ENCODE data around the gene DCT.

Gene DCT

GRCh38 chr13:94413598-94413944 lies 65.9 kb downstream of the DCT start:
- H3K27ac Mint-ChIP-seq (ENCODE audit: low read depth): no peak overlapping the region
- peaks cover 5% of the 10 kb centered on the region for H3K9me3 Mint-ChIP-seq
- no peak overlapping the region for H3K4me3 Mint-ChIP-seq
- no peaks in the 10 kb centered on the region for H3K4me1 Mint-ChIP-seq
- DNase-seq (ENCODE audit: low spot score in 2 of 2) (no peak), ATAC-seq (replicated peaks; ENCODE audit: extremely low read depth, poor library complexity, severe bottlenecking) (no peak)
- no peaks in the 10 kb centered on the region for H3K36me3 Mint-ChIP-seq (ENCODE audit: insufficient read depth)
- peaks cover 57% of the 10 kb centered on the region for H3K27me3 Mint-ChIP-seq

GRCh38 chr13:94412870-94413597 lies 66.4 kb downstream of the DCT start:
- no peak overlapping the region for H3K4me3 Mint-ChIP-seq
- H3K27me3 Mint-ChIP-seq: peaks cover 63% of the 10 kb centered on the region
- H3K36me3 Mint-ChIP-seq (ENCODE audit: insufficient read depth): no peaks in the 10 kb centered on the region
- no peak overlapping the region for H3K27ac Mint-ChIP-seq (ENCODE audit: low read depth)
- ATAC-seq (replicated peaks; ENCODE audit: extremely low read depth, poor library complexity, severe bottlenecking) (no peak), DNase-seq (ENCODE audit: low spot score in 2 of 2) (no peak)
- H3K9me3 Mint-ChIP-seq: peaks cover 5% of the 10 kb centered on the region
- no peaks in the 10 kb centered on the region for H3K4me1 Mint-ChIP-seq

DNA sequence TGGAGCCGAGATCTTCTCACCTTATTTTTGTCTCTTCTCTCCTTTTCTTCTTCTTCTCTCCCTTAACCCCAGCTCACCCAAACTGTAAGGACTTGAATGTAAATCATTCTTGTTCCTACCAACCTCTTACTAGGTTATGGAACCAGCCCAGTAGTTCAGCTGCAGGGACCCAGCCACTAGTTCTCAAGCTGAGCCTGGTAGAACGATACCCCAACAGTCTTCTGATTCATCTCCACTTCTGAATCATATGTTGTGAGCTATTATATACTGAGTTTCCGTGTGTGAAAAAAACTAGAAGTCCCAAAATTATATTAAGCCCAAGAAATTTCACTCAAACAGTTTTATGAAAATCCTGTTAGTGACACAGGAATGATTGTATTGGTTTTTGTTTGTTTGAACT lies 67.7 kb downstream of the DCT start:
- ATAC-seq (replicated peaks; ENCODE audit: extremely low read depth, poor library complexity, severe bottlenecking) (no peak), DNase-seq (ENCODE audit: low spot score in 2 of 2) (no peak)
- Mint-ChIP-seq H3K4me1 (no peaks in the 10 kb centered on the region), H3K36me3 (ENCODE audit: insufficient read depth) (no peaks in the 10 kb centered on the region), H3K9me3 (no peaks in the 10 kb centered on the region), H3K27me3 (peaks cover 63% of the 10 kb centered on the region), H3K27ac (ENCODE audit: low read depth) (no peak overlapping the region), H3K4me3 (no peak overlapping the region)

DNA sequence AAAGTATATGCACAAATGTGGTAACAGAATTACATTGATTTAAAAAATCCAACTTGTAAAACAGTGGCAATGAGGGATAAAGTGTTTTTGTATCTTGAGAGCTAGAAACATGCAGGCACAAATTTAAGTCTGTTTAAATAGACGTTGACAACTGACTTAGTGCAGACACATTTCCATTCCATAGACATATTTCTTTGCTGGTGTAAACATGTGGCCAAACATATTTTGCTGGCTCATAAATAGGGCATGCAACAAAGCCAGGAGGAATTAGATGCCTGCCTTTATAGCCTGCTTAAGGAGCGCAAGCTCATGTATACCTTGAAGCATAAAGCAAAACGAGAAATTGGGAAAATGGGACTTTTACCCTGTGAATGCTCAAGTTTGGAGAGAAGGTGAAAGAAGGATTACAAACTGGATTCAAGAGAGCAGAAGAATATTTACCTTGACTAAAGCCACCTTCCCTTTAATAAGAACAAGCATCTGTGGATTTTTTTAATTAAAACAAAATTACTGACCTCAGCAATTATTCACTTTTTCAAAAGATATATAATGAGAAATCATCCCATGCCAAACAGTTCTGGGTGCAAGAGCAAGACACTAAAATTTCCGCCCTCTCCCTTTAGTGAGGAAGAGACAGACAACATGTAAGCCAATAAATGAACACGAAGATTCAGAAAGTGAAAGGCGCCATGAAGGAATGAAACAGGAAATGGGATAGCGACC lies 71.0 kb downstream of the DCT start:
- no peaks in the 10 kb centered on the region for H3K4me1 Mint-ChIP-seq
- H3K4me3 Mint-ChIP-seq: no peak overlapping the region
- H3K9me3 Mint-ChIP-seq: no peaks in the 10 kb centered on the region
- ATAC-seq (replicated peaks; ENCODE audit: extremely low read depth, poor library complexity, severe bottlenecking): no peak
- DNase-seq (ENCODE audit: low spot score in 2 of 2): no peak
- no peak overlapping the region for H3K27ac Mint-ChIP-seq (ENCODE audit: low read depth)
- H3K36me3 Mint-ChIP-seq (ENCODE audit: insufficient read depth): no peaks in the 10 kb centered on the region
- peaks cover 43% of the 10 kb centered on the region for H3K27me3 Mint-ChIP-seq

- DNase-seq (ENCODE audit: low spot score in 2 of 2) (no peak), ATAC-seq (replicated peaks; ENCODE audit: extremely low read depth, poor library complexity, severe bottlenecking) (no peak)
- H3K27me3 Mint-ChIP-seq: no peaks in the 10 kb centered on the region
Measured at GRCh38 chr13:94400874-94401273, 78.6 kb downstream of the DCT start.

GRCh38 chr13:94399812-94400211 lies 79.7 kb downstream of the DCT start:
- Mint-ChIP-seq H3K4me3 (no peak overlapping the region), H3K4me1 (no peaks in the 10 kb centered on the region), H3K27me3 (no peaks in the 10 kb centered on the region), H3K9me3 (no peaks in the 10 kb centered on the region), H3K36me3 (ENCODE audit: insufficient read depth) (no peaks in the 10 kb centered on the region), H3K27ac (ENCODE audit: low read depth) (no peak overlapping the region)
- no peak for DNase-seq (ENCODE audit: low spot score in 2 of 2)
- ATAC-seq (replicated peaks; ENCODE audit: extremely low read depth, poor library complexity, severe bottlenecking): no peak

More at GRCh38 chr13:94400874-94401273, 78.6 kb downstream of the DCT start:
- H3K36me3 Mint-ChIP-seq (ENCODE audit: insufficient read depth): no peaks in the 10 kb centered on the region
- H3K27ac Mint-ChIP-seq (ENCODE audit: low read depth): no peak overlapping the region
- no peaks in the 10 kb centered on the region for H3K4me1 Mint-ChIP-seq
- H3K4me3 Mint-ChIP-seq: no peak overlapping the region
- H3K9me3 Mint-ChIP-seq: no peaks in the 10 kb centered on the region

GRCh38 chr13:94395860-94396259 lies 83.6 kb downstream of the DCT start:
- Mint-ChIP-seq H3K27me3 (peaks cover 16% of the 10 kb centered on the region), H3K4me1 (no peaks in the 10 kb centered on the region), H3K9me3 (no peaks in the 10 kb centered on the region), H3K36me3 (ENCODE audit: insufficient read depth) (no peaks in the 10 kb centered on the region), H3K27ac (ENCODE audit: low read depth) (no peak overlapping the region), H3K4me3 (no peak overlapping the region)
- DNase-seq (ENCODE audit: low spot score in 2 of 2) (no peak), ATAC-seq (replicated peaks; ENCODE audit: extremely low read depth, poor library complexity, severe bottlenecking) (no peak)

GRCh38 chr13:94394723-94395122 lies 84.8 kb downstream of the DCT start:
- no peak overlapping the region for H3K27ac Mint-ChIP-seq (ENCODE audit: low read depth)
- no peak for DNase-seq (ENCODE audit: low spot score in 2 of 2)

DNA sequence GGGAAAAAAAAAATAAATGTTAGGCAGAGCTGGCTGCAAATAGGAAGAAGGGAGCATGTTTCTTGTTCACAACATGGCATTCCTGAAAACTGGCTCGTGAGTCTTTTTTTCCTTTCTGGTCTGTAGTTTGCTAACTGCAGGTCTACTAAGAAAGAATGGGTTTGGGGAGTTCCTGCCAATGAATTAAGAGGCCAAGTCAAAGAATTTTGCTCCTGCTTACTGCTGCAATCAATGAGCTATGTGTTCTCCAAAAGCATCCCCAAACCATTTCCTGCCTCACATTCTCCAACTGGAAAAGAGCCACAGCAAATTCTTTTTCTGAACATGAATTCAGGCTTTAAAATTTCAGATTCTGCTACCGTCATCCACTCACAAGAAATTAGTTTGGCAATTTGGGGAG lies 88.6 kb downstream of the DCT start:
- Mint-ChIP-seq H3K27me3 (peaks cover 27% of the 10 kb centered on the region), H3K4me1 (peaks cover 5% of the 10 kb centered on the region), H3K36me3 (ENCODE audit: insufficient read depth) (peaks cover 2% of the 10 kb centered on the region), H3K9me3 (no peaks in the 10 kb centered on the region), H3K4me3 (no peak overlapping the region), H3K27ac (ENCODE audit: low read depth) (no peak overlapping the region)
- DNase-seq (ENCODE audit: low spot score in 2 of 2) (no peak), ATAC-seq (replicated peaks; ENCODE audit: extremely low read depth, poor library complexity, severe bottlenecking) (no peak)

More at GRCh38 chr13:94394723-94395122, 84.8 kb downstream of the DCT start:
- ATAC-seq (replicated peaks; ENCODE audit: extremely low read depth, poor library complexity, severe bottlenecking): no peak
- Mint-ChIP-seq H3K36me3 (ENCODE audit: insufficient read depth) (no peaks in the 10 kb centered on the region), H3K27me3 (peaks cover 16% of the 10 kb centered on the region), H3K9me3 (no peaks in the 10 kb centered on the region), H3K4me3 (no peak overlapping the region), H3K4me1 (no peaks in the 10 kb centered on the region)

DNA sequence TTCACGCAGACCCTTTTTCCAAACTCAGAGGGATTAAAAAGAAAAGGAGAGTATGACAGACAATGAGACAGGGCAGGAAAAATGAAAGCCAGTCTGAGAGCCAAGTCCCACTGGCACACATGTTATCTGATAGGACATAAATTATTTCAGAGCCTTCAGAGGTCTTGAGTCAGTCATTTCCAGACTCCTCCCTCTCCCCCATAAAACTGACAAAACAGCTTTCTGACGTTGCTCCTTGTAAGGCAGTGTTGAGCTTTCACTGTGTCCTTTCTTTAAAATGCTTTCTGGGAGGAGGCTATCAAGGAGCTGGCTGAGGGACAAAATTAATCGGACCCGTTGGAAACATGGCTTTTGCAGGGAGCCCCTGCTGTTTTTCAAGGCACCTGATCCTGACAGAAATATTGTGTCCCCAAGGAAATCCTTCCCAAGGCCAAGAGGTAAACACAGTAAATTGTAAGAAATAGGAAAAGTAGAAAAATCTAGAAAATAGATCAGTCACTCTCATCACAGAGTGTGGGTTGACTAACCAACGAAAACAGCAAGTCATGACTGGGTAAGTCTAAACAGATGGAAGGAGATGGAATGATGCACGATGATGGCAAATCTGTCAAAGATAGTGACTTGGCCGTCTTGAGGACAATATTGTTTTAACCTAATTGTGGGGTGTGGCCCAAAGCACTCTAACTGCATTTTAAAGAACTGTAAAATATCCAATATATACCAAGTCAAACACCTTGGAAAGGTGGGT lies 89.7 kb downstream of the DCT start:
- no peak overlapping the region for H3K4me3 Mint-ChIP-seq
- peaks cover 5% of the 10 kb centered on the region for H3K4me1 Mint-ChIP-seq
- DNase-seq (ENCODE audit: low spot score in 2 of 2) (no peak), ATAC-seq (replicated peaks; ENCODE audit: extremely low read depth, poor library complexity, severe bottlenecking) (no peak)
- H3K36me3 Mint-ChIP-seq (ENCODE audit: insufficient read depth): peaks cover 2% of the 10 kb centered on the region
- H3K27ac Mint-ChIP-seq (ENCODE audit: low read depth): no peak overlapping the region
- peaks cover 27% of the 10 kb centered on the region for H3K27me3 Mint-ChIP-seq
- H3K9me3 Mint-ChIP-seq: no peaks in the 10 kb centered on the region

GRCh38 chr13:94387047-94387446 lies 92.4 kb downstream of the DCT start:
- Mint-ChIP-seq H3K4me1 (peaks cover 5% of the 10 kb centered on the region), H3K4me3 (no peak overlapping the region), H3K9me3 (no peaks in the 10 kb centered on the region), H3K27me3 (peaks cover 35% of the 10 kb centered on the region), H3K36me3 (ENCODE audit: insufficient read depth) (peaks cover 2% of the 10 kb centered on the region), H3K27ac (ENCODE audit: low read depth) (no peak overlapping the region)
- DNase-seq (ENCODE audit: low spot score in 2 of 2): no peak
- ATAC-seq (replicated peaks; ENCODE audit: extremely low read depth, poor library complexity, severe bottlenecking): no peak

All from central memory CD8-positive, alpha-beta T cell (primary cell).